ENCODE measurements around the gene SLC6A17.

Gene SLC6A17

GRCh38 chr1:110223127-110223526 lies 72.8 kb downstream of the SLC6A17 start:
- DNase-seq (ENCODE audit: low spot score) = no peak

GRCh38 chr1:110223581-110223980 lies 73.3 kb downstream of the SLC6A17 start:
- no peak for DNase-seq (ENCODE audit: low spot score)

GRCh38 chr1:110224240-110224995 lies 74.1 kb downstream of the SLC6A17 start:
- DNase-seq (ENCODE audit: low spot score) = no peak

GRCh38 chr1:110225212-110225611 lies 74.9 kb downstream of the SLC6A17 start:
- DNase-seq (ENCODE audit: low spot score) = no peak

GRCh38 chr1:110225756-110226404 lies 75.6 kb downstream of the SLC6A17 start:
- no peak for DNase-seq (ENCODE audit: low spot score)

GRCh38 chr1:110227774-110228173 lies 77.5 kb downstream of the SLC6A17 start:
- DNase-seq (ENCODE audit: low spot score) = no peak

- DNase-seq (ENCODE audit: low spot score) = no peak
These were observed 78.1 kb downstream of the SLC6A17 start for GRCh38 chr1:110228381-110228780.

GRCh38 chr1:110228869-110229268 lies 78.6 kb downstream of the SLC6A17 start:
- DNase-seq (ENCODE audit: low spot score) = no peak

- DNase-seq (ENCODE audit: low spot score) = no peak
These were observed 79.2 kb downstream of the SLC6A17 start for GRCh38 chr1:110229348-110230001.

- DNase-seq (ENCODE audit: low spot score) = no peak
These were observed 80.3 kb downstream of the SLC6A17 start for GRCh38 chr1:110230381-110231199.

GRCh38 chr1:110233861-110234260 lies 83.6 kb downstream of the SLC6A17 start:
- DNase-seq (ENCODE audit: low spot score) = no peak

- DNase-seq (ENCODE audit: low spot score) = no peak
These were observed 84.4 kb downstream of the SLC6A17 start for GRCh38 chr1:110234691-110235090.

GRCh38 chr1:110235181-110235833 lies 85.0 kb downstream of the SLC6A17 start:
- DNase-seq (ENCODE audit: low spot score) = no peak

GRCh38 chr1:110235834-110236682 lies 85.8 kb downstream of the SLC6A17 start:
- DNase-seq (ENCODE audit: low spot score) = peak; percentile 74

GRCh38 chr1:110237386-110238152 lies 87.3 kb downstream of the SLC6A17 start:
- no peak for DNase-seq (ENCODE audit: low spot score)

- no peak for DNase-seq (ENCODE audit: low spot score)
These were observed 89.4 kb downstream of the SLC6A17 start for GRCh38 chr1:110239441-110240430.

- no peak for DNase-seq (ENCODE audit: low spot score)
These were observed 90.3 kb downstream of the SLC6A17 start for GRCh38 chr1:110240476-110241210.

GRCh38 chr1:110241516-110241915 lies 91.2 kb downstream of the SLC6A17 start:
- no peak for DNase-seq (ENCODE audit: low spot score)
